ENCODE measurements around the gene MSH2.

Gene MSH2

GRCh38 chr2:47531378-47532042 lies 128.6 kb downstream of the MSH2 start:
- H3K4me1 Mint-ChIP-seq = peaks cover 15% of the 10 kb centered on the region
- H3K27me3 Mint-ChIP-seq (ENCODE audit: low read depth) = peaks cover 3% of the 10 kb centered on the region
- no peak overlapping the region for H3K4me3 Mint-ChIP-seq
- no peaks in the 10 kb centered on the region for H3K36me3 Mint-ChIP-seq (ENCODE audit: low read depth)
- no peak overlapping the region for H3K27ac Mint-ChIP-seq
- no peaks in the 10 kb centered on the region for H3K9me3 Mint-ChIP-seq
- TF ChIP-seq, protein P1, sequence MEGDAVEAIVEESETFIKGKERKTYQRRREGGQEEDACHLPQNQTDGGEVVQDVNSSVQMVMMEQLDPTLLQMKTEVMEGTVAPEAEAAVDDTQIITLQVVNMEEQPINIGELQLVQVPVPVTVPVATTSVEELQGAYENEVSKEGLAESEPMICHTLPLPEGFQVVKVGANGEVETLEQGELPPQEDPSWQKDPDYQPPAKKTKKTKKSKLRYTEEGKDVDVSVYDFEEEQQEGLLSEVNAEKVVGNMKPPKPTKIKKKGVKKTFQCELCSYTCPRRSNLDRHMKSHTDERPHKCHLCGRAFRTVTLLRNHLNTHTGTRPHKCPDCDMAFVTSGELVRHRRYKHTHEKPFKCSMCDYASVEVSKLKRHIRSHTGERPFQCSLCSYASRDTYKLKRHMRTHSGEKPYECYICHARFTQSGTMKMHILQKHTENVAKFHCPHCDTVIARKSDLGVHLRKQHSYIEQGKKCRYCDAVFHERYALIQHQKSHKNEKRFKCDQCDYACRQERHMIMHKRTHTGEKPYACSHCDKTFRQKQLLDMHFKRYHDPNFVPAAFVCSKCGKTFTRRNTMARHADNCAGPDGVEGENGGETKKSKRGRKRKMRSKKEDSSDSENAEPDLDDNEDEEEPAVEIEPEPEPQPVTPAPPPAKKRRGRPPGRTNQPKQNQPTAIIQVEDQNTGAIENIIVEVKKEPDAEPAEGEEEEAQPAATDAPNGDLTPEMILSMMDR (IDR thresholded peaks at IDR 0.05; ENCODE audit: unreplicated experiment in 3 of 3) = no peak

Data from nephron (organoid).